ENCODE data around the gene PLIN1. TPM values are rescaled to one million over a fixed set of nuclear protein-coding genes. Genes with fewer than 3 reads are reported as not detected.

Gene PLIN1
- total RNA-seq, 4 donors from 2014 or later: 144 to 392 (median 300) TPM

DNA sequence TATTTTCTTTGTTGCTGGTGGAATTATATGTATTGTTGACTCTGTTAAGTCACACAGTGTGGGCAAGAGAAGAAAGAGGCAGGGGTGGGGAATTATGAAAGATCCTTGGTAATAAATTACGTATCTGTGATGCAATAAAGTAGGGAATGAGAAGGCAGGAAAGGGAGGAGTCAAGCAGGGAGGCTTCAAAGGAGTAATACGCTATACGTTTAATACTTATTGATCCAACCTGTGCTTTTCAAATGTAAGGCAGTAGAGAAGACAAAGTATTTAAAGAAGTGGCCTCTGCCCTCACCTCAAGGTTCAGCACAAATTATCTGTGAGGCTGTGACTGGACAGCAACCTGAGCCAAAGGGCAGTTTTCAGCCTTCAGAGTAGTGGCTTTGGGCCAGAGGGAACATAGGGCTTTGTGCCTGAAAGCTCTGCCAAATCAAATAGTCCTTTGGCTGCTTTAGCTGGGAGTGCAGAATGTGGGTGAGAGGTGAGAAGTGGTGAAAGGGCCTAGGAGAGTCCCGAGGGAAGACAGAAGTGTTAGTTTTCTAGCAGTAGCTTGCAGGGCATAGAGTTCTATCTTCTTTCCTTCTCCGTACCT, 1.2 kb upstream of the PLIN1 start:
- no peak for TF ChIP-seq CTCF (IDR thresholded peaks at IDR 0.05)
- peak in 1 of 2 donors; percentile 92 for TF ChIP-seq EP300 (IDR thresholded peaks at IDR 0.05)
- Histone ChIP-seq H3K36me3 (peaks cover 0 to 24% (median 0%) of the 10 kb centered on the region in 3 donors), H3K27ac (peak overlapping the region in 3 of 4 donors; percentile 41 to 84 (median 78)), H3K9me3 (no peaks in the 10 kb centered on the region), H3K4me1 (peaks cover 0 to 16% (median 6%) of the 10 kb centered on the region in 4 donors), H3K4me3 (no peak overlapping the region), H3K27me3 (no peaks in the 10 kb centered on the region)
- WGBS, 2 donors: 46 to 56% methylated on average over 5 of the region's 5 CpGs
- peak; percentile 37 to 82 for DNase-seq (ENCODE audit: low spot score in 2 of 2)

DNA sequence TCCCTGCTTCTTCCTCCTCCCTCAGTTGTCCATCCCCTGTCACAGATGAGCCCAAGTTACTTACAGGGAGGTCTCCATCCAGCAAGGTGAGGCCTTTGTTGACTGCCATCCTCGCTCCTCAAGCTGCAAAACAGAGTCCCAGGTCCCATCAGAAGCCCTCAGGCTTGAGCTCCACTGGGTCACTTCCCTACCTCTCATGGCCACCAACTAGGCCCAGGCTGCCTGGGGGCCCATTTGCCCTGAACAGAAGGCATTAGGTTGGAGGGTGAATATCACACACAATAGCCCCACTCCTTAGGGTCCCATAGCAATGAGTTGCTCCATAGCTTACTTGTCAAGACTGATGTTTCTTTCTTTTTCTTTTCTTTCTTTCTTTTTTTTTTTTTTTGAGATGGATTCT, 1.8 kb downstream of the PLIN1 start:
- Histone ChIP-seq H3K9me3 (no peaks in the 10 kb centered on the region), H3K4me1 (peaks cover 0 to 24% (median 6%) of the 10 kb centered on the region in 4 donors), H3K27me3 (no peaks in the 10 kb centered on the region), H3K36me3 (peaks cover 0 to 1% (median 0%) of the 10 kb centered on the region in 3 donors), H3K27ac (no peak overlapping the region), H3K4me3 (no peak overlapping the region)
- no peak for TF ChIP-seq CTCF (IDR thresholded peaks at IDR 0.05)
- TF ChIP-seq EP300 (IDR thresholded peaks at IDR 0.05): no peak
- no peak for TF ChIP-seq POLR2A (IDR thresholded peaks at IDR 0.05)
- DNase-seq (ENCODE audit: low spot score in 2 of 2): no peak
- 100% methylated on average over 1 of the region's 1 CpG for WGBS, 2 donors

GRCh38 chr15:89675606-89676005, 3.6 kb downstream of the PLIN1 start:
- TF ChIP-seq CTCF (IDR thresholded peaks at IDR 0.05) (no peak), POLR2A (IDR thresholded peaks at IDR 0.05) (no peak), EP300 (IDR thresholded peaks at IDR 0.05) (no peak)
- no peaks in the 10 kb centered on the region for H3K36me3 ChIP-seq
- no peak overlapping the region for H3K27ac ChIP-seq
- no peaks in the 10 kb centered on the region for H3K9me3 ChIP-seq
- H3K4me3 ChIP-seq: no peak overlapping the region
- 82 to 84% methylated on average over 6 of the region's 6 CpGs for WGBS, 2 donors
- DNase-seq (ENCODE audit: low spot score in 2 of 2): no peak
- H3K4me1 ChIP-seq: peaks cover 0 to 22% (median 5%) of the 10 kb centered on the region in 4 donors
- H3K27me3 ChIP-seq: no peaks in the 10 kb centered on the region

GRCh38 chr15:89674526-89674925, 4.6 kb downstream of the PLIN1 start:
- Histone ChIP-seq H3K4me3 (no peak overlapping the region), H3K9me3 (no peaks in the 10 kb centered on the region), H3K36me3 (no peaks in the 10 kb centered on the region), H3K4me1 (peaks cover 0 to 13% (median 2%) of the 10 kb centered on the region in 4 donors), H3K27ac (no peak overlapping the region), H3K27me3 (no peaks in the 10 kb centered on the region)
- DNase-seq (ENCODE audit: low spot score in 2 of 2): no peak
- WGBS, 2 donors: 77 to 78% methylated on average over 4 of the region's 4 CpGs
- TF ChIP-seq EP300 (IDR thresholded peaks at IDR 0.05): no peak
- TF ChIP-seq CTCF (IDR thresholded peaks at IDR 0.05): no peak
- no peak for TF ChIP-seq POLR2A (IDR thresholded peaks at IDR 0.05)

DNA sequence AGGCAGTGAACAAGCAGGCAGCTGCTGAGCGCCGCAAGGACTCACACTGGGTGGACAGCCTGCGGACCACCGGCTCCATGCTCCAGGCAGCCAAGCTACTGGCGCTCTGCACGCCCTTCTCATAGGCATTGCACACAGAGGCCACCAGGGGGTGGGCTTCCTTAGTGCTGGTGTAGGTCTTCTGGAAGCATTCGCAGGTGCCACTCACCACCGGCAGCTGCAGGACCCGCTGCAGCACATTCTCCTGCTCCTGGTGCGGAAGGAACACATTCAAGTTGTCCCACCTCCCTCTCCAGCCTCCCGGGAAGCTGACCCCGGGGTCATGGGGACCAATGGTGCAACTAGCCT, 6.0 kb downstream of the PLIN1 start:
- DNase-seq (ENCODE audit: low spot score in 2 of 2): no peak
- WGBS, 2 donors: 57 to 63% methylated on average over 10 to 12 of the region's 12 CpGs
- no peak for TF ChIP-seq EP300 (IDR thresholded peaks at IDR 0.05)
- Histone ChIP-seq H3K36me3 (no peaks in the 10 kb centered on the region), H3K27ac (no peak overlapping the region), H3K4me3 (no peak overlapping the region), H3K9me3 (no peaks in the 10 kb centered on the region), H3K4me1 (peaks cover 0 to 13% (median 0%) of the 10 kb centered on the region in 4 donors), H3K27me3 (no peaks in the 10 kb centered on the region)

Measured in tibial nerve (tissue), 4 donors.